GM18867 (cell line): ENCODE results near the gene USP10.

Experiments
- ATAC-seq: cut with Tn5 transposase; IDR thresholded peaks from one replicate; pipeline ENCODE4 v1.9.1; 2021; ENCODE audit warnings: mild to moderate bottlenecking, moderate library complexity; ENCODE audit not compliant: unreplicated experiment

Gene USP10

GRCh38 chr16:84818989-84819643 lies 119.3 kb downstream of the USP10 start:
- ATAC-seq: no peak

DNA sequence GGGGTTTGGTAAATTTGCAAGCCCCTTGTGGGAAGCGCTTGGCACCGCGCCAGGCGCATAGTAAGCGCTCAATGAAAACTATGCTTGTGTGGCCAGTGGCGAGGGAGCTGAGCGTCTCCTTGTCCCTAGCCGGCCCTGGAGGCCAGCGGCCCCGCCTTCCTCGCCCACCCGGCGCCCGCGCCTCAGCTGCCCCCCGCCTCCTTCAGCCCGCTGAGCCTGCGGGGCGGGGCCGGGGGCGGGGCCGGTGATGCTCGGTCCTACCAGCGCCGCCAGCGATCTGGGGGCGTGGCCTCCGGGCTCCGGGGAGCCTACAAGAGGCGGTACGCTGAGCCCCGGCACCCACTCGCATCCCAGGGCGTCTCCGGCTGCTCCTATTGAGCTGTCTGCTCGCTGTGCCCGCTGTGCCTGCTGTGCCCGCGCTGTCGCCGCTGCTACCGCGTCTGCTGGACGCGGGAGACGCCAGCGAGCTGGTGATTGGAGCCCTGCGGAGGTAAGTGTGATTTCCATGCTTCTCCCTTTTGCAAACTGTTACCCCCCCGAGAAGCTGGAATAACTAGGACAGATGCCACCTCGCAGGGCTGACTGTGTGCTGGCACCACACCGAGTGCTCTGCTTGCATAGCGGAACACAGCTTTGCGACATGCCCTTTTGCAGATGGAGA lies 120.0 kb downstream of the USP10 start, which contains the start of gene CRISPLD2:
TSS of gene CRISPLD2 (plus strand) at position 342 of the 661 bp plus-strand sequence. CDS start 18,511 bp downstream, outside the sequence.
- ATAC-seq: no peak

GRCh38 chr16:84820305-84820684 lies 120.5 kb downstream of the USP10 start:
- ATAC-seq: no peak

- no peak for ATAC-seq
Observed at GRCh38 chr16:84820771-84821170, 121.0 kb downstream of the USP10 start.

- no peak for ATAC-seq
Observed at GRCh38 chr16:84821179-84821578, 121.4 kb downstream of the USP10 start.

- no peak for ATAC-seq
Observed at GRCh38 chr16:84821728-84822689, 122.2 kb downstream of the USP10 start.

GRCh38 chr16:84822990-84823389 lies 123.2 kb downstream of the USP10 start:
- no peak for ATAC-seq

- ATAC-seq: no peak
Observed at GRCh38 chr16:84823484-84823883, 123.7 kb downstream of the USP10 start.

GRCh38 chr16:84823926-84824325 lies 124.1 kb downstream of the USP10 start:
- ATAC-seq: no peak

- no peak for ATAC-seq
Observed at GRCh38 chr16:84825896-84826557, 126.2 kb downstream of the USP10 start.

DNA sequence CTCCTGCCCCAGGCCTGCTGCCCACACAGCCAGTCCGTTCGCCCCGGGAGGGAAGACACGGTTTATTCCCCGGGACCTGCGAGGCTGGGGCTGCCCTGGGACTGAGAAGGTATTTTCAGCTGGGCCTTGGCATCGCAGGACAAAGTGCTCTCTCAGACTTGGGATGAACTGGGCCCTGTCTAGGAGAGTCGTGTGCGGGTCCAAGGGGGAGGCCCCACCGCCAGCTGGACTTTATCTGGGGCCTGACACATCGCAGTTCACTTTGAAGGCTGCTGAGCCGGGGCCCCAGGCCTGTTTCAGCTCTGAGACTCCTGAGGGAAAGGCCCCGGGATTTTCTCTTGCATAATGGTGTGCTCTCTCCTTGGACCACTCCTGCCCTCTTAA lies 126.8 kb downstream of the USP10 start:
- no peak for ATAC-seq

DNA sequence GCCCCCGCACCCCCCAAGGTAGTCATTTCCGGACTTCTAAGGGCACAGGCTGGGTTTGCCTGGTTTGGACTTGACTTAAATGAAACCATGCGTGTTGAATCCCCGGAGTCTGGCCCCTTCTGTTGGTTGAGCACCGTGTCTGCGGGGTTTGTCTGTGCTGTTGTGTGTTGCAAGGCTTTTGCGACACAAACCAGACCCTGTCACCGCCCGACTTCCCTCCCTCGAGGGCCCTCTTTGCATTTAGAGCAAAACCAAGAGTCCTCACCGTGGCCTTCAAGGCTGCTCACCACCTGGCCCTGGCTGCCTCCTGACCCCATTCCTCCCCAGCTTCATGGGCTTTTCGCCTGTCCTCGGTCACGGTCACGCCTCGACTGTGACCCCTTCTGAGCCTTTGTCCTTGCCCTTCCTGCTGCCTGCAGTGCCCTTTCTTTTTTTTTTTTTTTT lies 127.4 kb downstream of the USP10 start:
- ATAC-seq: no peak

DNA sequence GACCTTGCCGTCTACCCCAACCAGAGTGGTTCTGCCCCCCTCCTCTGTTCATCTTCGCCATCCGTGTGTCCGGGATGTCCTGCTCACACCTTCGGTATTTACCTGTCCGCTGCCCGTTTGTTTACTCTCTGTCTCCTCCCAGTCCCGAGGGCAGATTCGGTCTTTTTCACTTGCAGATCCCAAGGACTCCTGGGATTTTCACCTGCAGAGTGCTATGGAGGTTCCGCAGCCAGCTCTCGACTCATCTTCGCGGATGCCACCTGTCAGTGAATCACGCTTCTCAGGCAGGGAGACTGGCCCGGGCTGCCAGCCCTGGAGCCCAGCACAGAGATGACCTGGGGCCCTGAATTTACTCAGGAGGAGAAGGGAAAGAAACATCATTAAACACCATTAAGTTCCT lies 128.1 kb downstream of the USP10 start:
- no peak for ATAC-seq

DNA sequence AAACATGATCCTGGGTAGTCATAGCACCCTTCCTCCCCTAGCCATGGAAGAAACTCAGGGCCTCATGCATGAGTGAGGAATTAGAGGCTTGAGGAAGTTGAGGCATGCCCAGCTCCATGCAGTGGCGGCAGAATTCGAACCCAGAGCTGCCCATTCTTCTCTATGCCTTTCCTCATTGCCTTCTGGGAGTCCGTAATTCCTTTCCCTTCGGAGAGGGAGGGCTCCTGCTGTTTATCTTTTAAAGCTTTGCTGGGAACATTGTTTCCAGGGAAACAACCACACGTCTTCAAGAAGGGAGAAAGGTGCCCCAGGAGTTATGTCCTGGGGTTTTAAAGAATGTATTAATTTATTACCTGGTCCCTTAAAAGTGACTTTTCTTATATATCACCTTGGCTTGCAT lies 128.5 kb downstream of the USP10 start:
- ATAC-seq: no peak
